GM12878 (cell line): ENCODE results near the gene CUEDC1. TPM values are rescaled to one million over a fixed set of nuclear protein-coding genes. Genes with fewer than 3 reads are reported as not detected.
A peak's percentile ranks its signal among the peaks of the same experiment; 100 is the strongest.

Experiments used
- ASH2L ChIP-seq: fragments of 300-600, 200-600 bp; sonication (generic); IDR thresholded peaks from 2 replicates; pipeline ENCODE4 v1.6.1; 2017; ENCODE audit warnings: low read depth, mild to moderate bottlenecking, borderline replicate concordance
- CHD1 ChIP-seq: IDR thresholded peaks from 2 replicates; pipeline ENCODE4 v1.6.1; 2012; ENCODE audit warnings: low read depth, low read length, improper control_type of control experiment
- IKZF1 ChIP-seq: fragments of 450-650 bp; conservative IDR thresholded peaks from 2 replicates; pipeline ENCODE4 v1.6.1; 2017; ENCODE audit warnings: antibody characterized with exemption, mild to moderate bottlenecking
- KAT2A ChIP-seq: conservative IDR thresholded peaks from 2 replicates; pipeline ENCODE4 v1.6.1; 2011; ENCODE audit warnings: low read depth, low read length; ENCODE audit not compliant: control insufficient read depth
- MTA3 ChIP-seq: IDR thresholded peaks from 2 replicates; pipeline ENCODE4 v1.6.1; 2012; ENCODE audit warnings: low read length, inconsistent platforms, borderline replicate concordance
- NFIC ChIP-seq: IDR thresholded peaks from 2 replicates; pipeline ENCODE4 v1.6.1; 2012; ENCODE audit warnings: low read depth, mild to moderate bottlenecking, inconsistent platforms, low read length, moderate library complexity
- PML ChIP-seq: IDR thresholded peaks from 2 replicates; pipeline ENCODE4 v1.6.1; 2012; ENCODE audit warnings: low read length, inconsistent platforms
- RUNX3 ChIP-seq: IDR thresholded peaks from 2 replicates; pipeline ENCODE4 v1.6.1; 2012; ENCODE audit warnings: low read length, inconsistent platforms
- SIX5 ChIP-seq: IDR thresholded peaks from 2 replicates; pipeline ENCODE4 v1.6.1; 2011; ENCODE audit warnings: mild to moderate bottlenecking, low read depth, low read length, moderate library complexity; ENCODE audit not compliant: severe bottlenecking
- SMC3 ChIP-seq: IDR thresholded peaks from 2 replicates; pipeline ENCODE4 v1.6.1; 2011; ENCODE audit warnings: low read length, improper control_type of control experiment, borderline replicate concordance
- TARDBP ChIP-seq: IDR thresholded peaks from 2 replicates; pipeline ENCODE4 v1.6.1; 2016; ENCODE audit warnings: borderline replicate concordance
- ZNF24 ChIP-seq: fragments of 450-650 bp; IDR thresholded peaks from 2 replicates; pipeline ENCODE4 v1.6.1; 2017; ENCODE audit warnings: antibody characterized with exemption, mild to moderate bottlenecking
- ZNF274 ChIP-seq: IDR thresholded peaks from one replicate; pipeline ENCODE4 v1.8.0; 2011; ENCODE audit not compliant: insufficient read length, insufficient read depth
- ZNF384 ChIP-seq: IDR thresholded peaks from 2 replicates; pipeline ENCODE4 v1.6.1; 2012; ENCODE audit warnings: low read depth, mild to moderate bottlenecking, low read length, improper control_type of control experiment, borderline replicate concordance
- polyA plus RNA-seq, 11 experiments: library from polyadenylated mRNA; depleted of rRNA in 4 of 11; unstranded in 6 of 11; stranded (reverse) in 5 of 11; fragments of >200 nt; fragmentation: Nextera tagmentation in 4 of 11; fragmentation: Illumina TruSeq in 1 of 11; extraction: Ambion mirVana in 4 of 11; extraction: Trizol in 1 of 11; gene quantifications; 1 replicate in 1 of 11; 2 replicates in 10 of 11; pipeline versions ENCODE4 v1.2.1 to v1.2.3, GENCODE V29; 2011 to 2016; ENCODE audit warnings: inconsistent platforms in 2 of 11, missing spikeins in 2 of 11, low read depth in 1 of 11
- total RNA-seq, 4 experiments: library from RNA; depleted of rRNA in 3 of 4; stranded (reverse); fragments of >200 nt in 3 of 4; fragmentation: Illumina TruSeq in 1 of 4; extraction: Trizol in 1 of 4; gene quantifications; 2 replicates each; pipeline versions ENCODE4 v1.2.1 to v1.2.3, GENCODE V29; 2013 to 2021
- TF ChIP-seq, protein P1 (sequence below): fragments of 450-650 bp; IDR thresholded peaks from 2 replicates; pipeline ENCODE4 v1.6.1; 2018; ENCODE audit warnings: mild to moderate bottlenecking, low read depth, moderate library complexity; ENCODE audit not compliant: partially characterized antibody
- TF ChIP-seq, protein P2 (sequence below): fragments of 450-650 bp; IDR thresholded peaks from 2 replicates; pipeline ENCODE4 v1.6.1; 2017; ENCODE audit warnings: mild to moderate bottlenecking
- TF ChIP-seq, protein P3 (sequence below): fragments of 150-350 bp; IDR thresholded peaks from 2 replicates; pipeline ENCODE4 v1.6.1; 2016; ENCODE audit warnings: low read depth, low read length
- TF ChIP-seq, protein P4 (sequence below): fragments of 450-650 bp; formaldehyde crosslinking; IDR thresholded peaks from 2 replicates; pipeline ENCODE4 v1.4.0; 2020; ENCODE audit warnings: mild to moderate bottlenecking, moderate library complexity

The CUEDC1 gene
- total and polyA plus RNA-seq, 10 of the 15 experiments (the other 5 are each of a cell fraction or from before 2014, with no cell fraction given), result 0.24 to 7.4 (median 1.8) TPM

DNA sequence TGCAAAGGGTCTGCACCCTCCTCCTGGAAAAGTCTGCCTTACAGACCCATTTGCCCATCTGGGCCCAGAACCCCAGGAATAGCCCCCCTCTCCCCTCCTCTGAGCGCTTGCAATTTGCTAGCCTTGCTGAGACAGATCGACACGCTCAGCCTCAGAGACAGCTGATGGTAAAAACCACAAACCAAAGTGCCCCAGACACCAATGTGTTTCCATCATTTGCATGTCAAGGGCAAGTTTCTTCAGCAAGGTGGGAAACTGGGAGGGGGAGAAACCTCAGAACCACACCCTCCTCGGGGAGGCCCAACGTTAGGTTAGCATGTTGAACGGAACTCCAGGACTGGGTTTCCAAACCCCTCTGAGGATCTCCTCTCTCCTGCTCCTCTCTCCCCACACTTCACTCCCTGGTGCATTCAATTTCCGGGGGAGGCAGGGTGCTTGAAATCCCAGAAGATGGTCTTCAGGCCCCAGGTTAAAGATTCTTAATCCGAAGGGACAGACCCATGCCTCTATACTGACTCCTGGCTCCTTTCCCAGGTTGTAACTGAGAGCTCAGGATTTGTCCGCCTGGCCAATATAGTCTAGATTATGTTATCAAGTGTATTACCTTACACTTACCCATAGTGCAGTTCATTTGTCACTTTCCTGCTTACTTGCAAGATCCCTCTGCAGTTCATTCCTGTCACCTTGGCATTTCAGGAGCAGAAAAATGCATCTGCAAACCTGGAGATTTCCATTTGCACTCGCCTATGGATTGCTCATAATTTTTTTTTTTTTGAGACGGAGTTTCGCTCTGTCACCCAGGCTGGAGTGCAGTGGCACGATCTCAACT, 1.3 kb upstream of the CUEDC1 start (continued):
- TF ChIP-seq, protein P1, sequence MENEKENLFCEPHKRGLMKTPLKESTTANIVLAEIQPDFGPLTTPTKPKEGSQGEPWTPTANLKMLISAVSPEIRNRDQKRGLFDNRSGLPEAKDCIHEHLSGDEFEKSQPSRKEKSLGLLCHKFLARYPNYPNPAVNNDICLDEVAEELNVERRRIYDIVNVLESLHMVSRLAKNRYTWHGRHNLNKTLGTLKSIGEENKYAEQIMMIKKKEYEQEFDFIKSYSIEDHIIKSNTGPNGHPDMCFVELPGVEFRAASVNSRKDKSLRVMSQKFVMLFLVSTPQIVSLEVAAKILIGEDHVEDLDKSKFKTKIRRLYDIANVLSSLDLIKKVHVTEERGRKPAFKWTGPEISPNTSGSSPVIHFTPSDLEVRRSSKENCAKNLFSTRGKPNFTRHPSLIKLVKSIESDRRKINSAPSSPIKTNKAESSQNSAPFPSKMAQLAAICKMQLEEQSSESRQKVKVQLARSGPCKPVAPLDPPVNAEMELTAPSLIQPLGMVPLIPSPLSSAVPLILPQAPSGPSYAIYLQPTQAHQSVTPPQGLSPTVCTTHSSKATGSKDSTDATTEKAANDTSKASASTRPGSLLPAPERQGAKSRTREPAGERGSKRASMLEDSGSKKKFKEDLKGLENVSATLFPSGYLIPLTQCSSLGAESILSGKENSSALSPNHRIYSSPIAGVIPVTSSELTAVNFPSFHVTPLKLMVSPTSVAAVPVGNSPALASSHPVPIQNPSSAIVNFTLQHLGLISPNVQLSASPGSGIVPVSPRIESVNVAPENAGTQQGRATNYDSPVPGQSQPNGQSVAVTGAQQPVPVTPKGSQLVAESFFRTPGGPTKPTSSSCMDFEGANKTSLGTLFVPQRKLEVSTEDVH, result no peak
- TF ChIP-seq SMC3, result 0 out of 2 replicates have a peak, but pooled peaks have one; percentile 5
- TF ChIP-seq PML, result no peak
- TF ChIP-seq, protein P2, sequence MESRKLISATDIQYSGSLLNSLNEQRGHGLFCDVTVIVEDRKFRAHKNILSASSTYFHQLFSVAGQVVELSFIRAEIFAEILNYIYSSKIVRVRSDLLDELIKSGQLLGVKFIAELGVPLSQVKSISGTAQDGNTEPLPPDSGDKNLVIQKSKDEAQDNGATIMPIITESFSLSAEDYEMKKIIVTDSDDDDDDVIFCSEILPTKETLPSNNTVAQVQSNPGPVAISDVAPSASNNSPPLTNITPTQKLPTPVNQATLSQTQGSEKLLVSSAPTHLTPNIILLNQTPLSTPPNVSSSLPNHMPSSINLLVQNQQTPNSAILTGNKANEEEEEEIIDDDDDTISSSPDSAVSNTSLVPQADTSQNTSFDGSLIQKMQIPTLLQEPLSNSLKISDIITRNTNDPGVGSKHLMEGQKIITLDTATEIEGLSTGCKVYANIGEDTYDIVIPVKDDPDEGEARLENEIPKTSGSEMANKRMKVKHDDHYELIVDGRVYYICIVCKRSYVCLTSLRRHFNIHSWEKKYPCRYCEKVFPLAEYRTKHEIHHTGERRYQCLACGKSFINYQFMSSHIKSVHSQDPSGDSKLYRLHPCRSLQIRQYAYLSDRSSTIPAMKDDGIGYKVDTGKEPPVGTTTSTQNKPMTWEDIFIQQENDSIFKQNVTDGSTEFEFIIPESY, result no peak
- TF ChIP-seq NFIC, result 0 out of 2 replicates have a peak, but pooled peaks have one; percentile 11
- TF ChIP-seq, protein P3, sequence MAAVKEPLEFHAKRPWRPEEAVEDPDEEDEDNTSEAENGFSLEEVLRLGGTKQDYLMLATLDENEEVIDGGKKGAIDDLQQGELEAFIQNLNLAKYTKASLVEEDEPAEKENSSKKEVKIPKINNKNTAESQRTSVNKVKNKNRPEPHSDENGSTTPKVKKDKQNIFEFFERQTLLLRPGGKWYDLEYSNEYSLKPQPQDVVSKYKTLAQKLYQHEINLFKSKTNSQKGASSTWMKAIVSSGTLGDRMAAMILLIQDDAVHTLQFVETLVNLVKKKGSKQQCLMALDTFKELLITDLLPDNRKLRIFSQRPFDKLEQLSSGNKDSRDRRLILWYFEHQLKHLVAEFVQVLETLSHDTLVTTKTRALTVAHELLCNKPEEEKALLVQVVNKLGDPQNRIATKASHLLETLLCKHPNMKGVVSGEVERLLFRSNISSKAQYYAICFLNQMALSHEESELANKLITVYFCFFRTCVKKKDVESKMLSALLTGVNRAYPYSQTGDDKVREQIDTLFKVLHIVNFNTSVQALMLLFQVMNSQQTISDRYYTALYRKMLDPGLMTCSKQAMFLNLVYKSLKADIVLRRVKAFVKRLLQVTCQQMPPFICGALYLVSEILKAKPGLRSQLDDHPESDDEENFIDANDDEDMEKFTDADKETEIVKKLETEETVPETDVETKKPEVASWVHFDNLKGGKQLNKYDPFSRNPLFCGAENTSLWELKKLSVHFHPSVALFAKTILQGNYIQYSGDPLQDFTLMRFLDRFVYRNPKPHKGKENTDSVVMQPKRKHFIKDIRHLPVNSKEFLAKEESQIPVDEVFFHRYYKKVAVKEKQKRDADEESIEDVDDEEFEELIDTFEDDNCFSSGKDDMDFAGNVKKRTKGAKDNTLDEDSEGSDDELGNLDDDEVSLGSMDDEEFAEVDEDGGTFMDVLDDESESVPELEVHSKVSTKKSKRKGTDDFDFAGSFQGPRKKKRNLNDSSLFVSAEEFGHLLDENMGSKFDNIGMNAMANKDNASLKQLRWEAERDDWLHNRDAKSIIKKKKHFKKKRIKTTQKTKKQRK, result no peak
- no peak for TF ChIP-seq MTA3
- no peak for TF ChIP-seq ZNF384
- TF ChIP-seq RUNX3, result peak; percentile 97
- no peak for TF ChIP-seq ZNF24
- no peak for TF ChIP-seq KAT2A
- no peak for TF ChIP-seq CHD1
- TF ChIP-seq TARDBP, result no peak
- TF ChIP-seq IKZF1, result peak; percentile 70; the same call in 1 of the 2 replicates
- no peak for TF ChIP-seq SIX5
- TF ChIP-seq, protein P4, sequence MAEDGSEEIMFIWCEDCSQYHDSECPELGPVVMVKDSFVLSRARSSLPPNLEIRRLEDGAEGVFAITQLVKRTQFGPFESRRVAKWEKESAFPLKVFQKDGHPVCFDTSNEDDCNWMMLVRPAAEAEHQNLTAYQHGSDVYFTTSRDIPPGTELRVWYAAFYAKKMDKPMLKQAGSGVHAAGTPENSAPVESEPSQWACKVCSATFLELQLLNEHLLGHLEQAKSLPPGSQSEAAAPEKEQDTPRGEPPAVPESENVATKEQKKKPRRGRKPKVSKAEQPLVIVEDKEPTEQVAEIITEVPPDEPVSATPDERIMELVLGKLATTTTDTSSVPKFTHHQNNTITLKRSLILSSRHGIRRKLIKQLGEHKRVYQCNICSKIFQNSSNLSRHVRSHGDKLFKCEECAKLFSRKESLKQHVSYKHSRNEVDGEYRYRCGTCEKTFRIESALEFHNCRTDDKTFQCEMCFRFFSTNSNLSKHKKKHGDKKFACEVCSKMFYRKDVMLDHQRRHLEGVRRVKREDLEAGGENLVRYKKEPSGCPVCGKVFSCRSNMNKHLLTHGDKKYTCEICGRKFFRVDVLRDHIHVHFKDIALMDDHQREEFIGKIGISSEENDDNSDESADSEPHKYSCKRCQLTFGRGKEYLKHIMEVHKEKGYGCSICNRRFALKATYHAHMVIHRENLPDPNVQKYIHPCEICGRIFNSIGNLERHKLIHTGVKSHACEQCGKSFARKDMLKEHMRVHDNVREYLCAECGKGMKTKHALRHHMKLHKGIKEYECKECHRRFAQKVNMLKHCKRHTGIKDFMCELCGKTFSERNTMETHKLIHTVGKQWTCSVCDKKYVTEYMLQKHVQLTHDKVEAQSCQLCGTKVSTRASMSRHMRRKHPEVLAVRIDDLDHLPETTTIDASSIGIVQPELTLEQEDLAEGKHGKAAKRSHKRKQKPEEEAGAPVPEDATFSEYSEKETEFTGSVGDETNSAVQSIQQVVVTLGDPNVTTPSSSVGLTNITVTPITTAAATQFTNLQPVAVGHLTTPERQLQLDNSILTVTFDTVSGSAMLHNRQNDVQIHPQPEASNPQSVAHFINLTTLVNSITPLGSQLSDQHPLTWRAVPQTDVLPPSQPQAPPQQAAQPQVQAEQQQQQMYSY, result no peak
- no peak for TF ChIP-seq ZNF274
- TF ChIP-seq ASH2L, result no peak
